GM19467 (cell line): ENCODE data around the gene TSEN2.
"Not testable (repeated sequence)": the region's sequence is repeated elsewhere in the genome, so short reads cannot be mapped to it uniquely, and the experiment has no call there.

ENCODE experiments used
- ATAC-seq: cut with Tn5 transposase; IDR thresholded peaks from one replicate; pipeline ENCODE4 v1.9.1; 2021; ENCODE audit warnings: mild to moderate bottlenecking, moderate library complexity; ENCODE audit not compliant: unreplicated experiment

The TSEN2 gene

GRCh38 chr3:12484198-12484982, at the start of gene TSEN2:
Gene TSEN2 (plus strand): TSS chr3:12484480. CDS start chr3:12489801, 5,321 bp downstream.
- peak; percentile 89 for ATAC-seq

- no peak for ATAC-seq
Observed at GRCh38 chr3:12436514-12437220, 47.6 kb upstream of the TSEN2 start.

DNA sequence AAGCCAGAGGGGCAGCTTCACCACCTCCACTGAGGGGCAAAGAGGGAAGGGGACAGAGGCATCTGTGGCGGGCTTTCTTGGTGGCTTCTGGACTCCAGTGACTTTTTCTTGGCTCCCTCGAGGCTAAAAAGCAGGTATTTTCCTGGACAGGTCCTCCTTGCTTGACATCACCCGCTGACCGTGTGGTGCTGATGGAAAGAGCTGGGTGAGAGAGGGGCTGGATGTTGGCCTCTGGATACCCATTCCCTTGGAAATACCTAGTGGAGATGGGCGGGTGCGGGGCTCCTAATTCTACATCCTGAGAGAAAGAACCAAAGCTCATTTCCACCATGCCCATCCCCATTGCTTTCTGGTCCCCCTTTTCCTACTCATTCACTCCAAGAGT, 47.1 kb upstream of the TSEN2 start:
- no peak for ATAC-seq

DNA sequence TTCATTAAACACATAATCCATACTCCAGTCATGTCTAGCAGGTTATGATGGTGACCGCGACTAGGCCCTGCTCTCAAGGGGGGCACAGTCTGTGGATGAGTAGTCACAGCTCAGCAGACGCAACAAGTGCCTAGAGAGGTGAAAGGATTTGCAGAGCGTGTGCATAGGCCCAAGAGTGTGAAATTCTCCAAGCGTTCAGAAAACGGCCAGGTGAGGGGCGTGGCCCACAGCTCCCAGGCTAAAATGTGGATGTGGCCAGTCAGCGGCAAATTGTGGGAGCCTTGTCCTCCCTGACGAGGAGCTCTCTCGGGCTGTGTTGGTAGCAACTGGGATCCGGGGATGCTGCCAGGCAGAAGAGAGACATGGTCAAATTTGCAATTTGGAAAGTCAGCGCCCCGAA, 46.4 kb upstream of the TSEN2 start:
- ATAC-seq, result no peak

- ATAC-seq, result no peak
Observed at GRCh38 chr3:12438318-12438717, 46.0 kb upstream of the TSEN2 start.

- no peak for ATAC-seq
Observed at GRCh38 chr3:12439161-12439940, 44.9 kb upstream of the TSEN2 start.

- ATAC-seq, result no peak
Observed at GRCh38 chr3:12440927-12441714, 43.2 kb upstream of the TSEN2 start.

- no peak for ATAC-seq
Observed at GRCh38 chr3:12442654-12443501, 41.4 kb upstream of the TSEN2 start.

DNA sequence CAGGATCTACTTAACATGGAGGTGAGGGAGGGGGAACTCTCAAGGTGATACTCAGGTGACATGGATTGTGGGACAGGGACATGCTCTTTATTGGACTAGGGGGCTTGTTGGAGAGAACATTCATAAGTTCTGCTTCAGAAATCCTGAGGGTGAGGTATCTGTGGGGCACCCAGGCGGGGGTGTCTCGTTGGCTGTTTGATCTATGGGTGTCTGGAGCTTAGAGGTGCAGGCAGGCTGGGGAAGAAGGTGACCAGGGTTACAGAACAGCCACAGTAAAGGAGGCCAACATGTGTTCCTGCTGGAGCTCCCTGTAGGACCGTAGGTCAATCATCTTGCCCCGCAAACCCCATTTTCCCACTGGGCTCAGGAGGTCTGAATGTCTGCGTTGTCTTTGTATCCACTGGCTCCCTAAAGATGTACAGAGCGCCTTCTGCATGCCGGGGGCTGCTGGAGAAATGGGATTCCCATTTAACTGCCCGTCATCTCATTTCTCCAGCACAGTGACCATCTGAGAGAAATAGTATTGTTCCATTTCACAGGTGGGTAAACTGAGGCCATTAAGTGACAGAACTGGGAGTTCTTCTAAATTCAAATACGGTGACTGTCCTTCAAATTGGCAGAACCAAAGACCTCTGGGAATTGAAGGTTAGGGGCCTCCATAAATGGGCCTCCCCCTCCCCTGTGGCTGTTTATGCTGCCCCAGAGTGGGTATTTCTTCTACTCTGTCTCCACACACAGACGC, 40.3 kb upstream of the TSEN2 start:
- ATAC-seq, result no peak

DNA sequence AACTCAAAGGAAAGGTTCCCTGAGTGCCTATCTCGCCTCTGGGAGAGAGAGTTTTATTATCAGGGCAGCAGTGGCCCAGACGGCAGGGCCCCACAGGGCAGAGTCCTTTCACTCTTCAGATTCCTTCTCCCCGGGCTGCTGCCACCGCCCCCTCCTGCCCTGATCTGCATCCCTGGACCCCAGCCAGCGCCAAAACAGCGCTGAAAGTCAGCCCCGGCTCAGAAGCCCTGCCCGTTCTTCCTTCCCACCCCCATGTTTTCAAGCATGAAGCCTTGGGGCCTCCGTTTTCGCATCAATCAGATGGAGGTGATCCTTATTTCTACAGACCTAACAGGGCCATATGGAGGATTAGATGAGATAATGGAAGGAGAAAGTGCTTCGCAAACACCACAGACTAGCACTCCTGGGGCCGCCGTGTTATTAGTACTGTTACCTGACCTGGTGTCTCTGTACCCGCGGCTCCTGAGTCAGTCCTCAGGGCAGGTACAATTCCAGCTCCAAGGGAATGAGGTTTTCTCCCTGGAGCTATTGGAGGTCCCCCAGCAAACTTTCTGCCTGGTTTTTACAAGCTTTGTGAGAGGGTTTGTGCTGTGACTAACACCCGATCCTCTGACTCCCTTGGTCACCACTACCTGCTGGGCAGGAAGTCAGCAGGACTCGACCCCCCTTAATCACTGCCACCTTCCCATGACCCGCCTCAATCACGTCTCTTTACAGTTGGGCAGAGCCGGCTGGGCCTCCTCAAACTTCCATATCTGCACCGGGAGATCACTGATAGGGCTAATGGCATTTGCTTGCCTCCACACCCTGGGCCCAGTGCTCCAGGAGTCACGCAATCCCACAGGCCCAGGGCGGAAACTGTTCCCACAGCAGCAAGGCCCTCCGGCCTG, 39.5 kb upstream of the TSEN2 start:
- no peak for ATAC-seq

DNA sequence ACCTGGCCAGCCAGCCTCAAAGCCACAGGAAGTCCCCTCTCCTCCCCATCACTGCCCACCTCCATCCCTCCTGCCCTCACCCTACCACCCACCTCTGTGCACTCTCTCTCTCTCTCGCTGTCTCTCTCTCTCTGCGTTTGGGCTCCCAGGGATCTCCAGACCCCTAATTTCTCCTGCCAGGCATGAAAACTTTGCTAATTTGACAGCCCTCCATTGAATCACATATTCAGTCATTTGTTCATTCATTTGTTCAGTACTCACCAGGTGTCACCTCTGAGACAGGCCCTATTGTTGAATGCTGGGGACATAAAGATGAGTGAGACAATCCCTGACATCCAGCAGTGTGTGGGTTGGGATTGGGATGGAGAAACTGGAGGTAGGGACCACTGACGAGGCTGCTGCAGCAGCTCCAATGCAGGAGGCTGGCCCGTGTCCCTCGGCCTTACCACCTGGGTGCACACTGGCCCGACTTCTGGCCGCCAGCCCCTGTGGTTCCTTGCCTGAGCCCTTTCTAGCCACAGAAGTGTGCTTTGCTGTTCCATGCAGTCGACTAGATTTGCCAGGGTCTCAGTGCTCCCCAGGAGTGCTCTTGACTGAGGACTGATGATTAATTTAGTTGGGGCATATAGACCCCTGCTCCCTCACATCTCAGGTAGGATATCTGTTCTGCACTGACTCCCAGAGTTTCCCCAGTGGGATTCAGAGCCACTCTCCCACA, 38.6 kb upstream of the TSEN2 start:
- no peak for ATAC-seq

GRCh38 chr3:12446298-12446697, 38.0 kb upstream of the TSEN2 start:
- ATAC-seq, result no peak

DNA sequence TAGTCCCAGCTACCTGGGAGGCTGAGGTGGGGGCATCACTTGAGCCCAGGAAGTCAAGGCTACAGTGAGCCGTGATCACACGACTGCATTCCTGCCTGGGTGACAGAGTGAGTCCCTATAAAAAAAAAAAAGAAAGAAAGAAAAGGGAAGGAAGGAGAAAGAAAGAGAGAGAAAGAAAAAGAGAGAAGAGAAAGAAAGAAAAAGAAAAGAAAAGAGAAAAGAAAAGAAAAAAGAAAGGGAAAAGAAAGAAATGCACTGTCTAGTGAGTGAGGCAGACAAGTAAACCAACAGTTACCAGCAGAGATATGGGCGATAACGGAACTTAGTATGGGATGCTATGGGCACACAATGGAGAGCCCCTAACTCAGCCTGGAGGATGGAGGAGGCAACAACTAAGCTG, 37.2 kb upstream of the TSEN2 start:
- no peak for ATAC-seq

DNA sequence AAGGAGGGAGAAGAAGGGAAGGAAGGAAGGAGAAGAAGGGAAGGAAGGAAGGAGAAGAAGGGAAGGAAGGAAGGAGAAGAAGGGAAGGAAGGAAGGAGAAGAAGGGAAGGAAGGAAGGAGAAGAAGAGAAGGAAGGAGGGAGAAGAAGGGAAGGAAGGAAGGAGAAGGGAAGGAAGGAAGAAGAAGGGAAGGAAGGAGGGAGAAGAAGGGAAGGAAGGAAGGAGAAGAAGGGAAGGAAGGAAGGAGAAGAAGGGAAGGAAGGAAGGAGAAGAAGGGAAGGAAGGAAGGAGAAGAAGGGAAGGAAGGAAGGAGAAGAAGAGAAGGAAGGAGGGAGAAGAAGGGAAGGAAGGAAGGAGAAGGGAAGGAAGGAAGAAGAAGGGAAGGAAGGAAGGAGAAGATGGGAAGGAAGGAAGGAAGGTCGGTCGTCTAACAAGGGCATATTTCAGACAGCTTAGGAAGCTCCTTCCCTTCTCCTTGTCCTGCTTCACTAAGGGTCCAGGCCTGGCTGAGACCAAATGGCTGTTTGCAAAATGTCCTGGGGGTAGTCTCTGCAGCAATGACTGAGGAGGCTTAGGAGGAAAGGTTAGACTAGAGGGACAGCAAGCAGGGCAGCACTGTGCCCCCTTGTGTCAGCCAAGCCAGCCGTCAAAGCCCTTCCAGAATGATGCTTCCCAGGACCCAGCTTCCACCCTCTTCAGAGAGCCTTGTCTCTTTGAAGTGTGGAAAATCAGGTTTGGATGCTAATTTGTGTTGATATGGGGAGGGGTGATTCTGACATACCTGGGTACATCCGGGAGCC, 35.7 kb upstream of the TSEN2 start:
- ATAC-seq, result not testable (repeated sequence)

DNA sequence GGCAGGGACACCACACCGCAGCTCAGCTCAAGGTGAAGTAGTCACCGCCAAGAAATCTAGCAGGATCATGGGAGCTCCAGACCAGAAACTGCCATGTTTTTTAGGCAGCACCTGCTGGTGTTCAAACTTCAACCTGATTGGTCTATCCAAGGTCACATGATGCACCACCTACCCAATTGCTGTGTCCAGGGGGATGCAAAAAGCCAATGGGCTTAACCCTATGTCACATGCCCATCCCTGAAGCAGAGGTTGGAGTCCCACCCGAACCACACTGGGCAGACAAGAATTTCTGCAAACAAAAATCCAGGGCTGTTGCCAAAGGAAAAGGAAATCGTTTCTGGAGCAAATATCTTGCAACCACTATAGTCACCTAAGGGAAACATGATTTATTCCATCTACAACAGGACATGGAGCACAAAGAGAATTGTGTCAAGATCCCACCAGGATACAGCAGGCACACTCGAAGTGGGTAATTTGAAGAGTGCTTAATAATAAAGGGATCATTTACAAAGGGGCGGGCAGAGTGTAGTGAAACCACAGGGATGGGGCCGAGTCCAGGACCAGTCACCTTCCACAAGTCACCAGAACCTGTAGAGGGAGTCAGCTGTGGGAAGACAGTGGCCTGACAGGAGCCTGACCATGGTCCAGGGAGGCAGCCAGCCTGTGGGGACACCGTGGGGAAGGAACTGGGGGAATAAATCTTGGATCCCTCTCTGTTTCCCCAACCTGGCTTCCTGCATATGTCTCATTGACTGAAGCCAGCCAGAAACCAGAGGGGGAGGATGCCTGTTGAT, 34.2 kb upstream of the TSEN2 start:
- ATAC-seq, result no peak

GRCh38 chr3:12451481-12451880, 32.8 kb upstream of the TSEN2 start:
- no peak for ATAC-seq
